Measurements from ENCODE around the gene GTF3C2. TPM values are rescaled to one million over a fixed set of nuclear protein-coding genes. Genes with fewer than 3 reads are reported as not detected.

The GTF3C2 gene
- total RNA-seq, 2 experiments from 2014 or later, result 57.6 to 63.6 TPM

DNA sequence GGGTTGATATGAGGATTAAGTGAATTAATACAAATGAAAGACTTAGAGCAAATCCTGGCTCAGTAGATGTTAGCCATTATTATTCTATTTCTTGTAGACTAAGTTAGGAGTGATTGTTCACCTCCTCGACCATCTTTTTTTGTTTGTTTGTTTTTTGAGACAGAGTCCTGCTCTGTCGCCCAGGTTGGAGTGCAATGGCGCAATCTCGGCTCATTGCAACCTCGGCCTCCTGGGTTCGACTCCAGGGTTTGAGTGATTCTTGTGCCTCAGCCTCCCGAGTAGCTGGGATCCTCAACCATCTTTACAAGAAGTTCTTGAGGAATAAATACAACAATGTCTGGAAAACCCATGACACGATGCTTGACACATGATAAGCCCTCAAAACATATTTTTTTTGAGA is 61.6 kb downstream of the GTF3C2 start:
- intact Hi-C loops (cut with micrococcal nuclease), result no loop called here
- ATAC-seq, result no peak

GRCh38 chr2:27291865-27292264 is 64.7 kb downstream of the GTF3C2 start:
- DNase-seq, result no peak
- ChIA-PET POLR2A (interaction anchor here (0.5 to 1.8 kb wide), 4 partner anchors 10 to 43 kb away, joined by 3 to 6 read pairs (median 3); partner anchors contain the start of genes SLC30A3 and TRIM54), CTCF (interaction anchor here (1.0 to 7.7 kb wide), 7 partner anchors 10 to 330 kb away, joined by 3 to 59 read pairs (median 6); partner anchors contain the start of gene TRIM54)
- Mint-ChIP-seq H3K27ac (no peak overlapping the region), H3K27me3 (peaks cover 15% of the 10 kb centered on the region), H3K4me3 (no peak overlapping the region), H3K9me3 (no peaks in the 10 kb centered on the region), H3K4me1 (ENCODE audit: low read depth) (no peaks in the 10 kb centered on the region), H3K36me3 (ENCODE audit: low read depth) (no peaks in the 10 kb centered on the region)
- ATAC-seq, result no peak
- intact Hi-C loops (cut with micrococcal nuclease), result no loop called here
- TF ChIP-seq CTCF (IDR thresholded peaks at IDR 0.05), result no peak

More for the DNA sequence above, 61.6 kb downstream of the GTF3C2 start:
- DNase-seq, result no peak
- Mint-ChIP-seq H3K27ac (no peak overlapping the region), H3K4me1 (ENCODE audit: low read depth) (no peaks in the 10 kb centered on the region), H3K4me3 (no peak overlapping the region), H3K9me3 (no peaks in the 10 kb centered on the region), H3K36me3 (ENCODE audit: low read depth) (no peaks in the 10 kb centered on the region), H3K27me3 (peaks cover 17% of the 10 kb centered on the region)
- ChIA-PET CTCF (interaction anchor here (1.1 to 7.7 kb wide), 3 partner anchors 8 to 214 kb away, joined by 3 to 59 read pairs (median 49); partner anchors contain the start of gene TRIM54), POLR2A (no interaction called here)
- no peak for TF ChIP-seq CTCF (IDR thresholded peaks at IDR 0.05)

GRCh38 chr2:27290549-27290948 is 66.0 kb downstream of the GTF3C2 start:
- no peaks in the 10 kb centered on the region for H3K36me3 Mint-ChIP-seq (ENCODE audit: low read depth)
- no peaks in the 10 kb centered on the region for H3K9me3 Mint-ChIP-seq
- intact Hi-C loops (cut with micrococcal nuclease), result no loop called here
- H3K4me1 Mint-ChIP-seq (ENCODE audit: low read depth), result no peaks in the 10 kb centered on the region
- TF ChIP-seq CTCF (IDR thresholded peaks at IDR 0.05), result no peak
- ATAC-seq (no peak), DNase-seq (no peak)
- no peak overlapping the region for H3K4me3 Mint-ChIP-seq
- H3K27me3 Mint-ChIP-seq, result peaks cover 12% of the 10 kb centered on the region
- ChIA-PET CTCF (interaction anchor here (1.3 to 7.7 kb wide), 3 partner anchors 10 to 40 kb away, joined by 3 to 59 read pairs (median 49); partner anchors contain the start of gene TRIM54), POLR2A (no interaction called here)
- no peak overlapping the region for H3K27ac Mint-ChIP-seq

DNA sequence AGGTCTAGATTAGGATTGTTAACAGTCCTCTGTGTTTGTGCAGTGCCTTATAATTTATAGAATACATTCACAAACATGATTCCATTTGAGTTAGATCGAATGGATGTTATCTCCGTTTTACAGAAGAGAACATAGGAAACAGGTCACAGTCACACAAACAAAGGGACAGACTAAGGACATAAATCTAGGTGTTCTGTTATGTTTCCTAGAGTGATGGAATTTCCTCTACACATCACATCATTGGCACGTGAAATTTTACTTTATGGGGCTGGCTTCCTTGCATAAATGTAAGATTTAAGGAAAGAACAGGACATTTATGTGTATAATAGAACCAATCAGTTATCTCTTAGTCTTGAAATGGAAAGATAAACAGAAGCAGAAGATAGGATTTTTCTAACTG is 68.0 kb downstream of the GTF3C2 start:
- no peaks in the 10 kb centered on the region for H3K4me1 Mint-ChIP-seq (ENCODE audit: low read depth)
- CTCF ChIA-PET, result interaction anchor here (1.4 to 7.7 kb wide), 4 partner anchors 8 to 40 kb away, joined by 4 to 59 read pairs (median 13); partner anchors contain the start of gene TRIM54
- H3K27me3 Mint-ChIP-seq, result peaks cover 12% of the 10 kb centered on the region
- no peak for TF ChIP-seq CTCF (IDR thresholded peaks at IDR 0.05)
- ATAC-seq (no peak), DNase-seq (no peak)
- no peaks in the 10 kb centered on the region for H3K9me3 Mint-ChIP-seq
- POLR2A ChIA-PET, result no interaction called here
- H3K4me3 Mint-ChIP-seq, result no peak overlapping the region
- H3K27ac Mint-ChIP-seq, result no peak overlapping the region
- intact Hi-C loops (cut with micrococcal nuclease), result no loop called here
- H3K36me3 Mint-ChIP-seq (ENCODE audit: low read depth), result no peaks in the 10 kb centered on the region

- ChIA-PET CTCF (interaction anchor here (3.5 kb wide), 1 partner anchor 17 kb away, joined by 19 read pairs; no protein-coding TSS in a partner anchor), POLR2A (no interaction called here)
- intact Hi-C loops (cut with micrococcal nuclease), result no loop called here
- Mint-ChIP-seq H3K27ac (no peak overlapping the region), H3K36me3 (ENCODE audit: low read depth) (no peaks in the 10 kb centered on the region), H3K4me3 (no peak overlapping the region), H3K27me3 (peaks cover 6% of the 10 kb centered on the region), H3K9me3 (no peaks in the 10 kb centered on the region), H3K4me1 (ENCODE audit: low read depth) (no peaks in the 10 kb centered on the region)
- DNase-seq (no peak), ATAC-seq (no peak)
- no peak for TF ChIP-seq CTCF (IDR thresholded peaks at IDR 0.05)
Observed at GRCh38 chr2:27285481-27285880, 71.1 kb downstream of the GTF3C2 start.
